Measurements from ENCODE around the gene DGKI.

DGKI gene

GRCh38 chr7:137848095-137848494 lies 1.3 kb upstream of the DGKI start:
- Histone ChIP-seq H3K36me3 (no peaks in the 10 kb centered on the region), H3K27me3 (peaks cover 76% of the 10 kb centered on the region), H3K4me1 (ENCODE audit: control insufficient read depth in 1 of 2, insufficient read depth in 1 of 2, low read depth in 1 of 2, low read length in 1 of 2) (peaks cover 5 to 14% of the 10 kb centered on the region in 2 experiments), H3K27ac (no peak overlapping the region), H3K9me3 (no peaks in the 10 kb centered on the region), H3K4me3 (ENCODE audit: low read depth in 1 of 2, low read length in 1 of 2) (no peak overlapping the region)
- TF ChIP-seq CTCF (IDR thresholded peaks at IDR 0.05), result no peak

- Histone ChIP-seq H3K27me3 (peaks cover 81% of the 10 kb centered on the region), H3K27ac (no peak overlapping the region), H3K9me3 (no peaks in the 10 kb centered on the region), H3K4me3 (ENCODE audit: low read depth in 1 of 2, low read length in 1 of 2) (peak overlapping the region in 1 of 2 experiments; percentile 24), H3K4me1 (ENCODE audit: control insufficient read depth in 1 of 2, insufficient read depth in 1 of 2, low read depth in 1 of 2, low read length in 1 of 2) (peaks cover 5 to 14% of the 10 kb centered on the region in 2 experiments), H3K36me3 (no peaks in the 10 kb centered on the region)
- TF ChIP-seq CTCF (IDR thresholded peaks at IDR 0.05), result no peak
Measured at GRCh38 chr7:137847568-137848050, 835 bp upstream of the DGKI start.

GRCh38 chr7:137846549-137846826 lies 286 bp downstream of the DGKI start:
- Histone ChIP-seq H3K27ac (no peak overlapping the region), H3K4me3 (ENCODE audit: low read depth in 1 of 2, low read length in 1 of 2) (peak overlapping the region in 1 of 2 experiments; percentile 24), H3K9me3 (no peaks in the 10 kb centered on the region), H3K4me1 (ENCODE audit: control insufficient read depth in 1 of 2, insufficient read depth in 1 of 2, low read depth in 1 of 2, low read length in 1 of 2) (peaks cover 5 to 14% of the 10 kb centered on the region in 2 experiments), H3K36me3 (no peaks in the 10 kb centered on the region), H3K27me3 (peaks cover 92% of the 10 kb centered on the region)
- TF ChIP-seq CTCF (IDR thresholded peaks at IDR 0.05), result no peak

- H3K27ac ChIP-seq, result no peak overlapping the region
- H3K27me3 ChIP-seq, result peaks cover 99% of the 10 kb centered on the region
- H3K36me3 ChIP-seq, result no peaks in the 10 kb centered on the region
- TF ChIP-seq CTCF (IDR thresholded peaks at IDR 0.05), result no peak
- H3K4me3 ChIP-seq (ENCODE audit: low read depth in 1 of 2, low read length in 1 of 2), result no peak overlapping the region
- peaks cover 5 to 14% of the 10 kb centered on the region in 2 experiments for H3K4me1 ChIP-seq (ENCODE audit: control insufficient read depth in 1 of 2, insufficient read depth in 1 of 2, low read depth in 1 of 2, low read length in 1 of 2)
- no peaks in the 10 kb centered on the region for H3K9me3 ChIP-seq
Measured at GRCh38 chr7:137844677-137845425, 1.9 kb downstream of the DGKI start.

GRCh38 chr7:137839903-137840779 lies 6.6 kb downstream of the DGKI start:
- no peak for TF ChIP-seq CTCF (IDR thresholded peaks at IDR 0.05)
- Histone ChIP-seq H3K9me3 (no peaks in the 10 kb centered on the region), H3K4me1 (ENCODE audit: control insufficient read depth in 1 of 2, insufficient read depth in 1 of 2, low read depth in 1 of 2, low read length in 1 of 2) (peaks cover 8 to 15% of the 10 kb centered on the region in 2 experiments), H3K36me3 (no peaks in the 10 kb centered on the region), H3K4me3 (ENCODE audit: low read depth in 1 of 2, low read length in 1 of 2) (no peak overlapping the region), H3K27ac (no peak overlapping the region), H3K27me3 (peaks cover 67% of the 10 kb centered on the region)
